Astrocyte of the spinal cord (primary cell): ENCODE measurements around the gene SOX14.

ENCODE experiments used
- DNase-seq: peaks from one replicate; pipeline ENCODE4 v3.0.0; 2011; ENCODE audit warnings: low read depth, low spot score
- H3K4me3 ChIP-seq: 2 replicates; pipeline ENCODE4 v1.5.1; 2011; ENCODE audit warnings: low read depth, mild to moderate bottlenecking, low read length, moderate library complexity
- in situ Hi-C: cut with HindIII; loops from 2 replicates; pipeline ENCODE4 v1.10.0; 2017; ENCODE audit warnings: low sequenced_read_pairs
- TF ChIP-seq, protein P1 (sequence below): IDR thresholded peaks from 2 replicates; pipeline ENCODE4 v1.5.1; 2012; ENCODE audit warnings: low read depth, mild to moderate bottlenecking, low read length, inconsistent platforms

SOX14 gene

GRCh38 chr3:137772214-137772955 lies 8.3 kb downstream of the SOX14 start:
- DNase-seq = no peak
- TF ChIP-seq, protein P1, sequence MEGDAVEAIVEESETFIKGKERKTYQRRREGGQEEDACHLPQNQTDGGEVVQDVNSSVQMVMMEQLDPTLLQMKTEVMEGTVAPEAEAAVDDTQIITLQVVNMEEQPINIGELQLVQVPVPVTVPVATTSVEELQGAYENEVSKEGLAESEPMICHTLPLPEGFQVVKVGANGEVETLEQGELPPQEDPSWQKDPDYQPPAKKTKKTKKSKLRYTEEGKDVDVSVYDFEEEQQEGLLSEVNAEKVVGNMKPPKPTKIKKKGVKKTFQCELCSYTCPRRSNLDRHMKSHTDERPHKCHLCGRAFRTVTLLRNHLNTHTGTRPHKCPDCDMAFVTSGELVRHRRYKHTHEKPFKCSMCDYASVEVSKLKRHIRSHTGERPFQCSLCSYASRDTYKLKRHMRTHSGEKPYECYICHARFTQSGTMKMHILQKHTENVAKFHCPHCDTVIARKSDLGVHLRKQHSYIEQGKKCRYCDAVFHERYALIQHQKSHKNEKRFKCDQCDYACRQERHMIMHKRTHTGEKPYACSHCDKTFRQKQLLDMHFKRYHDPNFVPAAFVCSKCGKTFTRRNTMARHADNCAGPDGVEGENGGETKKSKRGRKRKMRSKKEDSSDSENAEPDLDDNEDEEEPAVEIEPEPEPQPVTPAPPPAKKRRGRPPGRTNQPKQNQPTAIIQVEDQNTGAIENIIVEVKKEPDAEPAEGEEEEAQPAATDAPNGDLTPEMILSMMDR = no peak
- in situ Hi-C loops = no loop called here
- H3K4me3 ChIP-seq = no peak overlapping the region

DNA sequence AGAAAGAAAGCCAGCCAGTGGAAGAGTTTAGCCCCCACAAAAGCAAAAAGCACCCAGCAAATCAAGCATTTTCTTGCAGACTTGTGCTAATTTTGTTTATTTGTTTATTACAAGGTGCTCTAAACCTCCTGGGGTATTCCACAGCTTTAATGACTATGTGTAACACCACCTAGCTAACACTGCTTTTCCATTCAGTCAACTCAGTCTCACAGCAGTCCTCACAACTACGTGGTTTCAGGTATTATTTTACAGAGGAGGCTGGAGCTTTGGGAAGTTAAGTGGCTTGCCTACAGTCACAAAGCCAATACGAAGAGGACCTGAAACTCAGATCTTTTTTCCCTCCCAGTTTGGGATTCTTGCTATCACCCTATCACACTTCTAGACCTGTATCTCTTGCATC lies 14.8 kb downstream of the SOX14 start:
- in situ Hi-C loops = no loop called here
- TF ChIP-seq, protein P1 = no peak
- no peak overlapping the region for H3K4me3 ChIP-seq
- DNase-seq = no peak

DNA sequence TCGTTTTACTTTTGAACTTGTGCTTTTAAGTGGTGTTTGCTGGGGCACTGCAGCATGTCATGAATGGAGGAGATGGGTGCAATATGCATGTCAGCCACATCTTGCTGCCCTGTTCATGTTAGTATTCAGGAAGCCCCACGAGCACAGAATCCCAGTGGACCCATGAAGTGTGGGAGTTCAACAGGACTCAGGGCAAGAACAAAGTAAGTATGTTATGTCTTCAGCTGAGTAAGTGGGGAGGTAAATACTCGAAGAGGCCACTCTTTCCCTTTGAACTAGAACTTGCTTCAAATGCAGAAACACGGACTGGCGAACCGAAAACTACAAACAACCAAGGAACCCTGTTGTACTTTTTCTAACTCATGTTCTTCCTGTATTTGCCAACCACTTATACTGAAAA lies 23.4 kb downstream of the SOX14 start:
- no peak overlapping the region for H3K4me3 ChIP-seq
- no peak for DNase-seq
- in situ Hi-C loops = no loop called here
- TF ChIP-seq, protein P1 = no peak

DNA sequence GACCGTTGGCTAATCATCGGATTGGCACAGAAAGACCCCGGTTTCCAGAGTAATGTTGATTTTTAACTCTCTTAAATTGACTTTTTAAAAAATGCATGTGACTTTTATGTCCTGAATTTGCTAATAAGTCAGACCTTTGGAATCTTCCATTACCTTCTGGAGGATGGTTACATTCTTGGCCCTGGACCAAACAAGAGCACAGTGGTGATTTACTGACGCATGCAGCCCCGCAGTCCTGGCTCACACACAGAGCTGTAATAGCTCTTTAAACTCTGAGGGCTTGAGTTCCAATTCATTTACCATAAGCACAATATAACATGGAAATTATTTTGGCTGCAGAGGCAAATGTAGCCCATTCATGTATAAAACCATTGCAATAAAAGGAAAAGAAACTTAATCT lies 25.1 kb downstream of the SOX14 start:
- H3K4me3 ChIP-seq = no peak overlapping the region
- DNase-seq = no peak
- in situ Hi-C loops = no loop called here
- TF ChIP-seq, protein P1 = no peak

- TF ChIP-seq, protein P1 = peak; percentile 50
- no peak for DNase-seq
- no peak overlapping the region for H3K4me3 ChIP-seq
- in situ Hi-C loops = no loop called here
Measured at GRCh38 chr3:137792626-137793271, 28.6 kb downstream of the SOX14 start.

GRCh38 chr3:137796993-137797392 lies 32.9 kb downstream of the SOX14 start:
- H3K4me3 ChIP-seq = no peak overlapping the region
- no peak for DNase-seq
- TF ChIP-seq, protein P1 = no peak
- in situ Hi-C loops = no loop called here
